Fibroblast of lung (primary cell): Measurements from ENCODE around the gene PIAS1. TPM values are rescaled to one million over a fixed set of nuclear protein-coding genes. Genes with fewer than 3 reads are reported as not detected.

Experiments used
- DNase-seq, 2 donors: peaks; one replicate each; pipeline versions ENCODE4 v3.0.0 to v3.0.0-alpha.2; 2010; ENCODE audit warnings: low read depth in 2 of 2
- H2AFZ ChIP-seq: 2 replicates; pipeline ENCODE4 v1.5.1; 2012; ENCODE audit warnings: low read length, control low read depth, inconsistent platforms
- H3K27ac ChIP-seq: 2 replicates; pipeline ENCODE4 v1.5.1; 2011; ENCODE audit warnings: low read length, control low read depth; ENCODE audit not compliant: insufficient read depth
- H3K27me3 ChIP-seq: 2 replicates; pipeline ENCODE4 v1.5.1; 2011; ENCODE audit warnings: mild to moderate bottlenecking, low read length; ENCODE audit not compliant: control insufficient read depth, insufficient read depth
- H3K36me3 ChIP-seq: 2 replicates; pipeline ENCODE4 v1.5.1; 2011; ENCODE audit warnings: low read length; ENCODE audit not compliant: control insufficient read depth, insufficient read depth
- H3K4me1 ChIP-seq: 2 replicates; pipeline ENCODE4 v1.5.1; 2011; ENCODE audit warnings: low read length; ENCODE audit not compliant: control insufficient read depth, insufficient read depth; ENCODE audit errors: extremely low read depth
- H3K4me2 ChIP-seq: 2 replicates; pipeline ENCODE4 v1.5.1; 2011; ENCODE audit warnings: low read length, control low read depth; ENCODE audit not compliant: insufficient read depth; ENCODE audit errors: extremely low read depth
- H3K4me3 ChIP-seq, 4 experiments: fragments of 200-600 bp in 1 of 4; sonication (generic) in 1 of 4; replicated peaks in 1 of 4; 2 replicates each; pipeline ENCODE4 v1.5.1; 2011 to 2016; ENCODE audit warnings: low read length in 4 of 4, low read depth in 3 of 4, mild to moderate bottlenecking in 3 of 4, control low read depth in 2 of 4, inconsistent platforms in 1 of 4, mixed read lengths in 1 of 4; ENCODE audit not compliant: insufficient read depth in 1 of 4; ENCODE audit errors: control extremely low read depth in 1 of 4
- H3K79me2 ChIP-seq: 2 replicates; pipeline ENCODE4 v1.5.1; 2012; ENCODE audit warnings: mild to moderate bottlenecking, low read length, inconsistent platforms; ENCODE audit not compliant: control insufficient read depth, insufficient read depth
- H3K9ac ChIP-seq: 2 replicates; pipeline ENCODE4 v1.5.1; 2011; ENCODE audit warnings: mild to moderate bottlenecking, low read length, control low read depth; ENCODE audit not compliant: insufficient read depth
- H3K9me3 ChIP-seq: 2 replicates; pipeline ENCODE4 v1.5.1; 2012; ENCODE audit warnings: low read depth, low read length; ENCODE audit not compliant: control insufficient read depth, insufficient read depth
- H4K20me1 ChIP-seq: 2 replicates; pipeline ENCODE4 v1.5.1; 2011; ENCODE audit warnings: low read length; ENCODE audit not compliant: control insufficient read depth, insufficient read depth; ENCODE audit errors: extremely low read depth
- EZH2 ChIP-seq: IDR thresholded peaks from 2 replicates; pipeline ENCODE4 v1.5.1; 2012; ENCODE audit warnings: low read length, control low read depth, mild to moderate bottlenecking; ENCODE audit errors: missing control alignments
- polyA plus RNA-seq, 2 donors: library from polyadenylated mRNA; depleted of rRNA in 1 of 2; stranded (reverse) in 1 of 2; unstranded in 1 of 2; fragments of >200 nt; gene quantifications; 2 replicates each; pipeline ENCODE4 v1.2.1, GENCODE V29; 2011 to 2012; ENCODE audit warnings: missing spikeins in 1 of 2
- total RNA-seq: library from RNA; depleted of rRNA; stranded (reverse); fragments of >200 nt; gene quantifications from 2 replicates; pipeline ENCODE4 v1.2.1, GENCODE V29; 2014
- TF ChIP-seq, protein P1 (sequence below), 2 donors: IDR thresholded peaks in 1 of 2; conservative IDR thresholded peaks in 1 of 2; 1 replicate in 1 of 2; 2 replicates in 1 of 2; pipeline ENCODE4 v1.5.1; 2011 to 2012; ENCODE audit warnings: low read length in 2 of 2, control low read depth in 1 of 2, inconsistent platforms in 1 of 2, low read depth in 1 of 2, mild to moderate bottlenecking in 1 of 2

The PIAS1 gene
- total and polyA plus RNA-seq, 2 donors (not counting 1 experiment from before 2014, with no cell fraction given) = 17.0 to 35.1 TPM

DNA sequence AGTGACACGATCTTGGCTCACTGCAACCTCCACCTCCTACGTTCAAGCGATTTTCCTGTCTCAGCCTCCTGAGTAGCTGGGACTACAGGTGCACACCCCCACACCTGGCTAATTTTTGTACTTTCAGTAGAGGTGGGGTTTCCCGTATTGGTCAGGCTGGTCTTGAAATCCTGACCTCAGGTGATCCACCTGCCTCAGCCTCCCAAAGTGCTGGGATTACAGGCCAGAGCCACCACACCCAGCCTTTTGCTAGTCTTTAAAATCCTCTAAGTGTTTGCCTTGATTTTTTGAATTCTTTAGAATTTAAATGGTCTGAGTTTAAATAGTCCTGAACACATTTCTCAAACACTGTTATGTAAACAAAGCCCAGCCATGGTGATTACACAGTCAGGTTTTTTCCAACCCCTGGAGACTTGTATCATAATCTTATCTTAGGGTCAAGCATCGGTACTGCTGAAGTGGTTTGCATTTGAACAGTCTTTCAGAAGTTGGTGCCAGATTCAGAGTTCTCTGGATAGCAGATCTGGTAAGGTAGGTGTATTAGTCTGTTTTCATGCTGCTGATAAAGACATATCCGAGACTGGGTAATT, 28.2 kb upstream of the PIAS1 start:
- no peaks in the 10 kb centered on the region for H3K4me1 ChIP-seq
- H3K4me2 ChIP-seq = no peak overlapping the region

DNA sequence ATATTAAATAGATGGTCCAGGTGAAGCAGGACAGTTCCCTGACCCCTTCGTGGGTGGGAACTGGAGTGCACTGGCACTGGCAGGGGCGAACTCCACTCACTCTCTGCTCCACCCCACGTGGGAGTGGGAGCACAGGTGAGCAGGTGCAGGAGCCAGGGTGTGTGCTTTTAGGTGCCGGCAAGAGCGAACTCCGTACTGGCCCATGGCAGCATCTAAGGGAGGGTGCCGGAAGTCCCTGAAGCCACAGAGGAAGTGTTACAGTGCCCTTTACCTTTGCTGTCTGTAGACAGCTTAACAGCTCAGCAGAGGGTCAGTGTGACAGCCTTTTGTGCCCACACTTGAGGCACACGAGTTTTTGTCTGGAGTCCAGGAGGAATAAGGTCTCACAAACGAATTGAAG, 26.7 kb upstream of the PIAS1 start:
- Histone ChIP-seq H2AFZ (no peak overlapping the region), H3K4me3 (no peak overlapping the region), H4K20me1 (no peaks in the 10 kb centered on the region), H3K4me1 (no peaks in the 10 kb centered on the region), H3K4me2 (no peak overlapping the region), H3K9ac (no peak overlapping the region), H3K36me3 (no peaks in the 10 kb centered on the region), H3K27ac (no peak overlapping the region), H3K79me2 (no peaks in the 10 kb centered on the region), H3K27me3 (peaks cover 16% of the 10 kb centered on the region), H3K9me3 (no peaks in the 10 kb centered on the region)
- no peak for DNase-seq
- no peak for TF ChIP-seq EZH2
- TF ChIP-seq, protein P1, sequence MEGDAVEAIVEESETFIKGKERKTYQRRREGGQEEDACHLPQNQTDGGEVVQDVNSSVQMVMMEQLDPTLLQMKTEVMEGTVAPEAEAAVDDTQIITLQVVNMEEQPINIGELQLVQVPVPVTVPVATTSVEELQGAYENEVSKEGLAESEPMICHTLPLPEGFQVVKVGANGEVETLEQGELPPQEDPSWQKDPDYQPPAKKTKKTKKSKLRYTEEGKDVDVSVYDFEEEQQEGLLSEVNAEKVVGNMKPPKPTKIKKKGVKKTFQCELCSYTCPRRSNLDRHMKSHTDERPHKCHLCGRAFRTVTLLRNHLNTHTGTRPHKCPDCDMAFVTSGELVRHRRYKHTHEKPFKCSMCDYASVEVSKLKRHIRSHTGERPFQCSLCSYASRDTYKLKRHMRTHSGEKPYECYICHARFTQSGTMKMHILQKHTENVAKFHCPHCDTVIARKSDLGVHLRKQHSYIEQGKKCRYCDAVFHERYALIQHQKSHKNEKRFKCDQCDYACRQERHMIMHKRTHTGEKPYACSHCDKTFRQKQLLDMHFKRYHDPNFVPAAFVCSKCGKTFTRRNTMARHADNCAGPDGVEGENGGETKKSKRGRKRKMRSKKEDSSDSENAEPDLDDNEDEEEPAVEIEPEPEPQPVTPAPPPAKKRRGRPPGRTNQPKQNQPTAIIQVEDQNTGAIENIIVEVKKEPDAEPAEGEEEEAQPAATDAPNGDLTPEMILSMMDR (conservative IDR thresholded peaks at IDR 0.05 in 1 of 2, IDR thresholded peaks at IDR 0.05 in 1 of 2; ENCODE audit: low read depth in 1 of 2, low read length in 2 of 2) = no peak

More for the DNA sequence above, 28.2 kb upstream of the PIAS1 start:
- no peaks in the 10 kb centered on the region for H4K20me1 ChIP-seq
- H3K4me3 ChIP-seq = no peak overlapping the region
- DNase-seq = peak in 1 of 2 donors; percentile 70
- no peak overlapping the region for H2AFZ ChIP-seq
- no peaks in the 10 kb centered on the region for H3K36me3 ChIP-seq
- no peak overlapping the region for H3K9ac ChIP-seq
- no peaks in the 10 kb centered on the region for H3K9me3 ChIP-seq
- peaks cover 16% of the 10 kb centered on the region for H3K27me3 ChIP-seq
- no peak for TF ChIP-seq EZH2
- TF ChIP-seq, protein P1 (conservative IDR thresholded peaks at IDR 0.05 in 1 of 2, IDR thresholded peaks at IDR 0.05 in 1 of 2; ENCODE audit: low read depth in 1 of 2, low read length in 2 of 2) = no peak
- H3K27ac ChIP-seq = no peak overlapping the region
- no peaks in the 10 kb centered on the region for H3K79me2 ChIP-seq

DNA sequence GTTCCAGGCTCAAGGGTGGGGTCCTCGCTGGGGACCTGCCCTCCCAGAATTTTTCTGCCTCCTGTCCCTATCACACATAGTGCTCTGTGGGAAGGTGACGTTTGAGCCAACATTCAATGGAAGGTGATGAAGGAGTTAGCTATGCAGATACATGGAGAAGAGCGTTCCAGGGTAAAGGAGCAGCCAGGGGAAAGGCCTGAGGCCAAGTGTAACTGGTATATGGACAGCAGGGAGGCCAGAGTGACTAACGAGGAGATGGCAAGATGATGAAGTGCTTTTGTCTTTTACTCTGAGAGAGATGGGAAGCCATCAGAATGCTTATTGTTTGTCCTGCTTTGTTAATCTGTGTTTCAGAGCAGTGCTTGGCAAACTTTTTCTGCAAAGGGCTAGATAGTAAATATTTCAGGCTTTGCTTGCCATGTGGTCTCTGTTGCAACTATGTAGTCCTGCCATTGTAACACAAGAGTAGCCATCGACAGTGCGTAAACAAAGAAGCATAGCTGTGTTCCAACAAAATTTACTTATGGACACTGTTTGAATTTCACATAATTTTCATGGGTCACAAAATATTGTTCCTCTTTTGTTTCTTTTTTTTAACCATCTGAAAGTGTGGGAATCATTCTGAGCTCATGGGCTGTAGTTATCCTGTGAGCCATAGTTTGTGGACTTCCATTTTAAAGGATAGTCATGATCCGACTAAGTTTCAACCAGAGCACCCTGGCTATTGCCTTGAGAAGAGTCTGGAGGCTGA, 25.8 kb upstream of the PIAS1 start:
- Histone ChIP-seq H3K36me3 (no peaks in the 10 kb centered on the region), H3K79me2 (no peaks in the 10 kb centered on the region), H4K20me1 (no peaks in the 10 kb centered on the region), H3K4me1 (no peaks in the 10 kb centered on the region), H3K4me2 (no peak overlapping the region), H3K4me3 (no peak overlapping the region), H3K27me3 (peaks cover 16% of the 10 kb centered on the region), H3K9ac (no peak overlapping the region), H2AFZ (no peak overlapping the region), H3K9me3 (no peaks in the 10 kb centered on the region), H3K27ac (no peak overlapping the region)
- peak in 1 of 2 donors; percentile 43 for DNase-seq
- no peak for TF ChIP-seq EZH2
- TF ChIP-seq, protein P1 (conservative IDR thresholded peaks at IDR 0.05 in 1 of 2, IDR thresholded peaks at IDR 0.05 in 1 of 2; ENCODE audit: low read depth in 1 of 2, low read length in 2 of 2) = no peak
